ENCODE measurements around the gene ITGB1. TPM values are rescaled to one million over a fixed set of nuclear protein-coding genes. Genes with fewer than 3 reads are reported as not detected.

ITGB1 gene
- total RNA-seq, 2 donors from 2014 or later: 1,541 to 1,574 TPM

- Histone ChIP-seq H3K4me3 (peak overlapping the region; percentile 11), H3K4me1 (ENCODE audit: control insufficient read depth in 1 of 2, low read depth in 2 of 2) (peaks cover 59 to 86% of the 10 kb centered on the region in 2 donors)
- ATAC-seq (ENCODE audit: insufficient number of reproducible peaks, low FRiP score, low read depth): no peak
These were observed 6.9 kb downstream of the ITGB1 start for GRCh38 chr10:32951111-32951510.

DNA sequence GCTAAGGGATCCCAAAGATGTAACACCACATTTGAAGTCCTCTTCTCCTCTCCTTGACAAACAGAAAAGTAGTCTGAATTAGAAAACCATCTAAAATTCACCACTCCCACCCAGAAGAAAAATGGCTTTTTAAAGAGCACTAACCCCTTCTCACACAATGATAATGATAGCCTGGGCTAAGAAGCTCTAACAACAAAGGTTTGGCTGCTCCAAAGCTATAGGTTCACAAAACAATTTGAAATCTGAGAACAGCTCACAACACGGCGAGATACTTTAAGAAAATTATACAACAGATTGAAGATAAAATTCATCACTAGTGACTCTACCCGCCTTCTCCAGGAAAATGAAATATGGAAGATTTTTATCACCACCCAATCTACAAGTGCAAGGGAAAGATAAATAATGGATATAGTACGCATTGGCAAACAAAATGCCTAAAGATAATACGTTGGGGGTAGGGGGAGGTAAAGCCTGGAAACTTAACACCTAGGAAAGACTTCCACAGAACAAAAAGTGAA lies 7.4 kb downstream of the ITGB1 start:
- H3K27ac ChIP-seq: peak overlapping the region; percentile 3 to 28
- TF ChIP-seq CTCF (IDR thresholded peaks at IDR 0.05): no peak
- DNase-seq (ENCODE audit: low spot score) (no peak), ATAC-seq (ENCODE audit: insufficient number of reproducible peaks, low FRiP score, low read depth) (no peak)
- peaks cover 56 to 88% of the 10 kb centered on the region in 2 donors for H3K4me1 ChIP-seq (ENCODE audit: control insufficient read depth in 1 of 2, low read depth in 2 of 2)
- H3K4me3 ChIP-seq: peak overlapping the region; percentile 11
- no peaks in the 10 kb centered on the region for H3K36me3 ChIP-seq
- no peaks in the 10 kb centered on the region for H3K9me3 ChIP-seq
- H3K27me3 ChIP-seq (replicated peaks; ENCODE audit: insufficient read depth): no peaks in the 10 kb centered on the region

More at GRCh38 chr10:32951111-32951510, 6.9 kb downstream of the ITGB1 start:
- peak overlapping the region; percentile 3 to 28 for H3K27ac ChIP-seq
- H3K9me3 ChIP-seq: no peaks in the 10 kb centered on the region
- no peak for DNase-seq (ENCODE audit: low spot score)
- no peaks in the 10 kb centered on the region for H3K36me3 ChIP-seq
- no peaks in the 10 kb centered on the region for H3K27me3 ChIP-seq (replicated peaks; ENCODE audit: insufficient read depth)
- TF ChIP-seq CTCF (IDR thresholded peaks at IDR 0.05): no peak

GRCh38 chr10:32949221-32949678 lies 8.8 kb downstream of the ITGB1 start:
- TF ChIP-seq CTCF (IDR thresholded peaks at IDR 0.05): no peak
- H3K27ac ChIP-seq: peak overlapping the region in 1 of 2 donors; percentile 39
- ATAC-seq (ENCODE audit: insufficient number of reproducible peaks, low FRiP score, low read depth) (no peak), DNase-seq (ENCODE audit: low spot score) (no peak)
- no peak overlapping the region for H3K4me3 ChIP-seq
- peaks cover 52 to 88% of the 10 kb centered on the region in 2 donors for H3K4me1 ChIP-seq (ENCODE audit: control insufficient read depth in 1 of 2, low read depth in 2 of 2)
- no peaks in the 10 kb centered on the region for H3K27me3 ChIP-seq (replicated peaks; ENCODE audit: insufficient read depth)
- no peaks in the 10 kb centered on the region for H3K9me3 ChIP-seq
- no peaks in the 10 kb centered on the region for H3K36me3 ChIP-seq

GRCh38 chr10:32948451-32948850 lies 9.6 kb downstream of the ITGB1 start:
- ATAC-seq (ENCODE audit: insufficient number of reproducible peaks, low FRiP score, low read depth): no peak
- DNase-seq (ENCODE audit: low spot score): no peak
- H3K27ac ChIP-seq: peak overlapping the region; percentile 1 to 39
- no peak for TF ChIP-seq CTCF (IDR thresholded peaks at IDR 0.05)
- H3K4me3 ChIP-seq: peak overlapping the region; percentile 18
- H3K4me1 ChIP-seq (ENCODE audit: control insufficient read depth in 1 of 2, low read depth in 2 of 2): peaks cover 58 to 88% of the 10 kb centered on the region in 2 donors
- no peaks in the 10 kb centered on the region for H3K36me3 ChIP-seq
- H3K27me3 ChIP-seq (replicated peaks; ENCODE audit: insufficient read depth): no peaks in the 10 kb centered on the region
- no peaks in the 10 kb centered on the region for H3K9me3 ChIP-seq

- H3K4me1 ChIP-seq (ENCODE audit: control insufficient read depth in 1 of 2, low read depth in 2 of 2): peaks cover 55 to 88% of the 10 kb centered on the region in 2 donors
- no peaks in the 10 kb centered on the region for H3K36me3 ChIP-seq
- ATAC-seq (ENCODE audit: insufficient number of reproducible peaks, low FRiP score, low read depth) (no peak), DNase-seq (ENCODE audit: low spot score) (no peak)
- no peaks in the 10 kb centered on the region for H3K27me3 ChIP-seq (replicated peaks; ENCODE audit: insufficient read depth)
- H3K27ac ChIP-seq: no peak overlapping the region
- H3K4me3 ChIP-seq: no peak overlapping the region
- no peak for TF ChIP-seq CTCF (IDR thresholded peaks at IDR 0.05)
- H3K9me3 ChIP-seq: no peaks in the 10 kb centered on the region
These were observed 10.4 kb downstream of the ITGB1 start for GRCh38 chr10:32947586-32947985.
